Measurements from ENCODE around the gene ZNF79.
"Not testable (repeated sequence)": the region's sequence is repeated elsewhere in the genome, so short reads cannot be mapped to it uniquely, and the experiment has no call there.

The ZNF79 gene

DNA sequence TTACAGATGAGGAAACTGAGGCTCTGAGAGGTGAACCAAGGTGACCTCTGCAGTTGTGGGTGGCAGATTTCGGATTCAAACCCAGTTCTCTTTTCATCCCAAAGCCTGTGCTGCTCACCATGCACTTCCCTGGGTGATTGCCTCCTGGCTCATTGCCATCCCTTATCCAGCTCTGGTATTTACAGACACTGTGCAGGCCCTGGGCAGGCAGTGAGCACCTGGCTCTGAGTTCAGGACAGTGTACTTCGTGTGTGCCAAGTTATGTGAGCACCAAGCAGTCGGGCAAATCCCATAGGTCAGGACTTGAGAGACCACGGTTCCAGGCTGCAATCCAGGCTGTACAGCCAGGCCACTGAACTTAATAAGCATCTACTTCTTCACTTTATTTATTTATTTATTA lies 28.5 kb downstream of the ZNF79 start:
- DNase-seq (ENCODE audit: low read depth in 1 of 2, low spot score in 1 of 2), result no peak

DNA sequence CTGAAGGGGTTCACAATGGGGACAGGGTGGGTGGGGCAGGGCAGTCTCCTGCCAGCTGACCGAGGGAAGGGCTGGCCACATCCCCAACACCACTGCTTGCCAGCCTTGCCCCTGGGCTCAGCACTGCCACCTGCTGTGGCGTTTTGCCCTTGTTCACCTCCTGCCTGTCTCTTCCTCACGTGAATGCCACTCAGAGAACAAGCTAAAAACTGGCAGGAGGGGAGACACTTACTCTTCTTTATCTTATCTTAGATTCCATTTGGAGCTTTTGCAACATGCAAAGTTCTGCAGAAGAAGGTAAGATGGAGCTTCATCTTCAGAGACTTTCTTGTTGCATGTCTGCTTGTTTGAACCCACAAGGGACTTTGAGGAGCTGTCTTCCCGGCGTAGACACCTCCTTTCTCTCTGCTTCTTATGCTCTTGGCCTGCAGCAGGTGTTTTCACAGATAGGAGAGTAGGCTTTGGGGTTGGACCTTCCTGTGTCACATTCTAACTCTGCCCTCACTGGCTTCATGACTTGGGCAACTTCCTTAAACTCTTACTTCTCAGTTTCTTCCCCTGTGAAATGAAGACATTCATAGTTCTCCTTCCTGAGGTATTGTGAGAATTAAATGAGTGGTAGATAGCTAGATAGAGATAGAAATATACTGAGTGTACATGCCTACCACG lies 31.3 kb downstream of the ZNF79 start:
- no peak for DNase-seq (ENCODE audit: low read depth in 1 of 2, low spot score in 1 of 2)

DNA sequence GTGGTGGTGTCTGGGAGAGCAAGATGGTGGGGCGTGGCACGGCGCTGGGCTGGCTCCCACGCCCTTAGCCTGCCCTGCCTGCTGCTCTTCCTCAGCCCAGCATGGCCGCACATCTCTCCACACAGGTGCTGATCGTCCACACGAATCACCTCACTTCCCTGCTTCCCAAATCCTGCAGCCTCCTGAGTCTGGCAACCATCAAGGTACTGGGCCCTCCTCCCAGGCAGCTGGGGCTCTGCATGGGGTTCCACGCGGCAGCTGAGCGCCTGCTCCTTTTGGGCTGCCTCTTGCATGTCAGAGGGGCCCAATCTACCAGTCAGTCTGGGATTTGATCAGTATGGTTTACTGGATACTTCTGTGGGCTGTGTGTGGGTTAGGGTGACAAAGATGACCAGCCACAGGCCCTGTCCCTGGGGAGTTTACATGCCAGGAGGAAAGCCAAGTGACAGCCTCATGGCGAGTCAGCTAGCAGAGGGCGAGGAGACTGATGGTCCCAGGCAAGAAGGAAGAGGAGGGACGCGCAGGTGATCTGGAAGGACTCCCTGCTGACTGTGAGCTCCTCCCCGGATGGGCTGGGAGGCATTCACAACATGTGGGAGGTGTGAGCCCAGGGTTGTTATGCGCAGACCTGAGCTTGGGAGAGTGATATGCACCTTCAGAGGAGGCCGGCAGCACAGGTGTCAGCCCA lies 33.2 kb downstream of the ZNF79 start:
- no peak for DNase-seq (ENCODE audit: low read depth in 1 of 2, low spot score in 1 of 2)

DNA sequence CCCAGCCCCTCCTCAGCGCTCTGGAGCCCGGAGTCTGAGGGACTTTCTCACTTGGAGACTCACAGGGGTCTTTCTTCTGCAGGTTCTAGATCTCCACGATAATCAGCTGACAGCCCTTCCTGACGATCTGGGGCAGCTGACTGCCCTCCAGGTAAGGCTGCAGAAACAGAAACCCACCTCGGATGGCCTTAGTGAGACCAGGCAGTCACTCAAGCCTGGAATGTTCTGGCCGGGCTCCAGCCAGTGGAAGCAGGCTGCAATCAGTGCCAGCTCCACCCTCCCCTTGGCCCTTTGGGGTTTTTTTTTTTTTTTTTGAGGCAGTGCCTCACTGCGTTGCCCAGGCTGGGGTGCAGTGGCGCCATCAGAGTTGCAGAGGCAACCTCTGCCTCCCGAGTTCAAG lies 34.7 kb downstream of the ZNF79 start:
- DNase-seq (ENCODE audit: low read depth in 1 of 2, low spot score in 1 of 2), result no peak

DNA sequence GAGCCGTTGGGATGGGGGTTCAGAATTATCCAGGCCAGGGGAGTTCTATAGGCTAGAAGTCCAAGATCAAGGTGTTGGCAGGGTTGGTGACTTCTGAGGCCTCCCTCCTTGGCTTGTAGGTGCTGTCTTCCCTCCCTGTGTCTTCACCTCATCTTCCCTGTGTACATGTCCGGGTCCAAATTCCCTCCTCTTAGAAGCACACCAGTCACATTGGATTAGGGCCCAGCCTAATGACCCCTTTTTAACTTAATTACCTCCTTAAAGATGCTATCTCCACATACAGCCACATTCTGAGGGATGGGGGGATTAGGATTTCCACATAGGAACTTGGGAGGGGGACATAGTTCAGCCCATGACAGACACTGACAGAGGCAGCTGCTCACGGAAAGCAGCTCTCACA lies 39.2 kb downstream of the ZNF79 start:
- DNase-seq (ENCODE audit: low read depth in 1 of 2, low spot score in 1 of 2), result no peak

DNA sequence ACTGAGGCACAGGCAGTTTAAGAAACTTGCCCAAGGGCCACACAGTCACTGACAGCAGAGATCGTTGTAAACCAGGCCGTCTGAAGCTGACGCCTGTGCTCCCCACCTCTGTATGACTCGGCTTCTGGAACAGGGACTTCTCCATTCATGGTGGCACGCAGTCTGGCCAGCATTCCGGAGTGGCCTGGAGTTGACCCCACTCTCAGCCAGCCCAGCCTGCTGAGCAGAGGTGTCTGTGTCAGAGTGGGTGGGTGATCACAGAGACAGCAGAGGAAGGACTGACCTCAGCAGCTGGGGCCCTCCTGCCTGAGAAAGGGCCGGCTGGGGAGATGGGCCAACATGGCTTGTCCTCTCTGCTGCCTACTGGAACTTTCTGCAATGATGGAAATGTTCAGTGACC lies 39.7 kb downstream of the ZNF79 start:
- DNase-seq (ENCODE audit: low read depth in 1 of 2, low spot score in 1 of 2), result no peak

DNA sequence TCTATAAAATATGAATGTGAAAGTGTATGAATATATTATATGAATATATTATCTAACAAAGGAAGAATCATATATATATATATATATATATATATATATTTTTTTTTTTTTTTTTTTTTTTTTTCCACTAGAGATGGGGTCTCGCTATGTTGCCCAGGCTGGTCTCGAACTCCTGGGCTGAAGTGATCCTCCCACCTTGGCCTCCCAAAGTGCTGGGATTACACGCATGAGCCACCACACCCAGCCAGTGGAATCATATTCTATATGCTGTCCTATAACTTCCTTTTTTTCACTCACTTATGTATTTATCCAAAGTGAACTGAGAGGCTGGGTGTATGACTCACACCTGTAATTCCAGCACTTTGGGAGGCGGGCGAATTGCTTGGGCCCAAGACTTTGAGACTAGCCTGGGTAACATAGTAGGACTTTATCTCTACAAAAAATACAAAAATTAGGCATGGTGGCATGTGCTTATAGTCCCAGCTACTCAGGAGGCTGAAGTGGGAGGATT lies 42.3 kb downstream of the ZNF79 start:
- not testable (repeated sequence) for DNase-seq (ENCODE audit: low read depth in 1 of 2, low spot score in 1 of 2)

DNA sequence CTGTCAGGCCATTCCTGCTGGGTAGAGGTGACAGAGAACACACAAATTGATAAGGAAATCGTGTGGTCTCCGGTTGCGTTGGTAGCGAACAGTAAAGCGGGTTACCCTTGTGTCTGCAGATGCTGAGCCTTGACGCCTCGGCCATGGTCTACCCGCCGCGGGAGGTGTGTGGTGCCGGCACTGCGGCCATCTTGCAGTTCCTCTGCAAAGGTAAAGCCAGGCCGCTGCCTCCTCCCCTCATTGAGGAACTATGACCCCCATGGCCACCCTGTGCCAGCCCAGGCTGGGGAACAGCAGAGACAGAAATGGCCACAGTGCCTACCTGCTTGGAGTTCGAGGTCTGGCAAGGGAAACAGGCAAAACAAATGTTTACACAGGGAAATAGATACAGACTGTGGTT lies 43.4 kb downstream of the ZNF79 start:
- DNase-seq (ENCODE audit: low read depth in 1 of 2, low spot score in 1 of 2), result no peak

DNA sequence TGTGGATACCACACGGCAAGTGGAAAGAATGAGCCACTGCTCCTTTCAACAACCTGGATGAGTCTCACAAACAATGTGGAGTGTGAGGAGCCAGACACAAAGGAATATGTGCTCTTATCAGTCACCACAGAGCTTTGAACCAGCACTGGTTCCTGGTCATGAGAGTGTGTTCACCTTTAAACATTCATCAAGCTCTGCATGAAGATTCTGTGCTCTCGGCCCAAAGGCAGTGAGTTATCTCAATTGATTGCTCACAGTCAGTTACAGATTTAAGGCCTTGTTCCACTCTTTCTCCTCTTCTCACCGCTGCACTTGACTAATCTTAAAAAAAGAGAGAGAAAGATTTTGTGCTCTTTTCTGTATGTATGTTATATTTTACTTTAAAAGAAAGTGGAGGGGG lies 46.5 kb downstream of the ZNF79 start:
- DNase-seq (ENCODE audit: low read depth in 1 of 2, low spot score in 1 of 2), result no peak

DNA sequence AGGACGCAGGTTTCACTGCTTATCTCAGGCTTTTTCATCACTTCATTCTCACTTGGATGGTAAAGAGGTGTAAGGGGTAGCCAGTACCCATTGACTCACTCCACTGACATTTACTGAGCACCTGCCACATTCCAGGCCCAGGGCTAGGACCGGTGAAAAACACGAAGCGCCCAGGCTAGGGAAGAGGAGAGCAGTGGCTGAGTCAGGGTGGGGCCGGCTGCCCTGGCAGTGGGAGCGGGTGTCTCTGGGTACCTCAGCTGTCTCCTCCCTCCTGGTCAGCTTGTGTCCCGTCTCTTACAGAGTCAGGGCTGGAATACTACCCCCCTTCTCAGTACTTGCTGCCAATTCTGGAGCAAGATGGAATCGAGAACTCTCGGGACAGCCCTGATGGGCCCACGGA lies 49.3 kb downstream of the ZNF79 start:
- no peak for DNase-seq (ENCODE audit: low read depth in 1 of 2, low spot score in 1 of 2)

DNA sequence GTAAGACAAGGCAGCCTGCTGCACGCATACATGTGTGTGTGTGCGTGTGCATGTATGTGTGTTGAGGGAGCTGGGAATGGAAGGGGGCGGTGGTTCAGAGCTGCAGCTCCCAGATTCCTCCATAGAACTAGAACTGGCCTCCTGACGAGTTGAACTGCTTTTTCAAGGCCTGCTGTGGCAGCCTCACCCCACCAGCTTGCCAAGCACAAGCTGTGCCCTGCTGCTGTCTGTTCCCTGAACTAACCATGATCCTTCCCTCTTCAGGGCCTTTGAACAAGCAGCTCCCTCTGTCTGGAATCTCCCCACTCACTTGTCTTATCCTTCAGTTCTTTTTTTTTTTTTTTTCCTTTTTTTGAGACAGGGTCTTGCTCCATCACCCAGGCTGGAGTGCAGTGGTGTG lies 49.8 kb downstream of the ZNF79 start:
- DNase-seq (ENCODE audit: low read depth in 1 of 2, low spot score in 1 of 2), result no peak

DNA sequence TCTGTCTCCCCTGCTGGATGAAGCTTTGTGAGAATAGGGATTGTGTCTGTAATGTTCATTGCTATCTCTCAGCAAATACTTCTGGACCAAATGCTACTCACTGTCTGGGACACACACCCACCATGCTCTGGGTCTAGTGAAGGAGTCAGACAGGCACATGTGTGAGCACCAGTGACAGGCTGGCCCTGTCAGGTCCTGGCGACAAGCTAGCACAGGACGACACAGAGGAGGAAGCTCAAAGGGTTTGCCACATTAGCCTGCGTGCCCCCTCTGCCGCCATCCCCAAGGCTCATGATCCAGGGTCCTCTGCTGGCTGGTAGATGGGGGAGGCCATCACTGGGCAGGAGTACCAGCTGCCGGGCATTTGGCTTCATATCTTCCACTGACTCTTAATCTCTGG lies 50.4 kb downstream of the ZNF79 start:
- no peak for DNase-seq (ENCODE audit: low read depth in 1 of 2, low spot score in 1 of 2)

DNA sequence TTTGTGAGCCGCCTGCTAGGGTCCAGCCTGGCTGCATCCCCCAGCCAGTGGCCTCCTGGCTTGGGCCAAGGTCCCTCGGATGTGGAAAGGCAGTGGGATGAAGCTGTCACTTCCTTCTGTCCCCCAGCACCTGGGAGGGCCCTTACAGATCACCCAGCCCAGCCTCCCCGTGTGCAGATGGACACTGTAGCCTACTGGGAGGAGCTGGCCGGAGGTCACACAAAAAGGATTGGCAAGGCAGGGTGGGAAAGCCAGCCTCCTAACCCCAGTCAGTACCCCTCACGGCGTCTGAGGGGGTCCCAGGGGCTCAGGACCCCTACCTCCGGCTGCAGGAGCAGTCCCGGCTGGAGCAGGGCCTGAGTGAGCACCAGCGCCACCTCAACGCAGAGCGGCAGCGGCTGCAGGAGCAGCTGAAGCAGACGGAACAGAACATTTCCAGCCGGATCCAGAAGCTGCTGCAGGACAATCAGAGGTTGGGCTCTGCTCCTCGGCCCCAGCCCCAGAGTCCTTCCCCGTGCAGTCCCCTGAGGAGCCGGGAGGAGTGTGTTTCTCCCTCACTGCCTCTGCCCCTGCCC lies 55.4 kb downstream of the ZNF79 start:
- no peak for DNase-seq (ENCODE audit: low read depth in 1 of 2, low spot score in 1 of 2)

DNA sequence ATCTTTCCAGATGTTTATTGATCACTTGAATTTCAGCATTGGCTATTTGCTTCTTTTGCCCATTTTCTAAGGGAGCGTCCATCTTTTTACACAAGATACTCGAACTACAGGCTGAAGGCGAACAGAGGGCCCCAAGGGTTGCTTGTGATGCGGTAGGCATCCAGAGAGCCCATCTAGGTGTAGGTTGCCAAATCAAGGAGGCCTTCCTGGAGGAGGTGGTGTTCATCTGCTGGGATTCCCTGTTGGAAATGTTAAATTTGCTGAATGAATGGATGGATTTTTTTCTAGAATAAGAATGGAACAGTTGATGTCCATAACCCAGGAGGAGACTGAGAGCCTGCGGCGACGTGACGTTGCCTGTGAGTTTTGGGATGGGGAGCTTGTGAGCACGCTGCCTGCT lies 58.5 kb downstream of the ZNF79 start:
- DNase-seq (ENCODE audit: low read depth in 1 of 2, low spot score in 1 of 2), result no peak

DNA sequence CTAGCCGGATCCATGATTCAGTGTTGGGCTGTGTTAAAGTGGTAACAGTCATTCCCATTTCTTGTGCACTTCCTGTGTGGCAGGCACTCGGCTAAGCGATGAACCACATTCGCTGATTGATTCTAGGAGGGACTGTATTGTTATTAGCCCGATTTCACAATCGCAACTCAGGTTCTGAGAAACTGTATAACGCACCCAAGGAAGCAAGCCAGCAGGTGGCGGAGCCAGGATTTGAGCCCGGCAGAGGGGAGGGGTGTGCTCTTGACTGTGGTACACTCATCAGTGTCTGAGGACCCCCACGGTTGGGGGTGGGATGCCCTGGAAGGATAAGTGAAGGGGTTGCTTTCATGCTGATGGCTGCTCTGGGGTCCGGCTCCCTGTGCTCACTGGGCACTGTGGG lies 61.8 kb downstream of the ZNF79 start:
- DNase-seq (ENCODE audit: low read depth in 1 of 2, low spot score in 1 of 2), result no peak

DNA sequence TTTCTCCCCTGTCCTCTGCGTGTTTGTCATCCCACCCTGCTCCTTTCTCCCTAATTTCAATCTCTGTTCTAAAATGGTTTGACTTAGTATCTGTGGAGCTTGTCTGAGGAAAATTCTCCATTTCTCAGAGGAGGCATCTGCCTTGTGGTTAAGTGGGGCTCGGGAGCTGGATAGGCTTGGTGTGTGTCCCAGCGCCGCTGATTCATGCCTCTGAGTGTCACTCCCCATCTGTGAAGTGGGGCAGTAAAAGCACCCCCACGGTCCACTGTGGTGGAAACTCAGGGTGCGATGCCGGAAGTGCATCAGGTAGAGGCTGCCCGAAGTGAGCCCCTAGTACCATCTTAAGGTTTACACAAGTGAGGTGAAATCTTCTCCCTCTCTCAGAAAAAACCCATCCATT lies 64.8 kb downstream of the ZNF79 start:
- DNase-seq (ENCODE audit: low read depth in 1 of 2, low spot score in 1 of 2), result no peak

DNA sequence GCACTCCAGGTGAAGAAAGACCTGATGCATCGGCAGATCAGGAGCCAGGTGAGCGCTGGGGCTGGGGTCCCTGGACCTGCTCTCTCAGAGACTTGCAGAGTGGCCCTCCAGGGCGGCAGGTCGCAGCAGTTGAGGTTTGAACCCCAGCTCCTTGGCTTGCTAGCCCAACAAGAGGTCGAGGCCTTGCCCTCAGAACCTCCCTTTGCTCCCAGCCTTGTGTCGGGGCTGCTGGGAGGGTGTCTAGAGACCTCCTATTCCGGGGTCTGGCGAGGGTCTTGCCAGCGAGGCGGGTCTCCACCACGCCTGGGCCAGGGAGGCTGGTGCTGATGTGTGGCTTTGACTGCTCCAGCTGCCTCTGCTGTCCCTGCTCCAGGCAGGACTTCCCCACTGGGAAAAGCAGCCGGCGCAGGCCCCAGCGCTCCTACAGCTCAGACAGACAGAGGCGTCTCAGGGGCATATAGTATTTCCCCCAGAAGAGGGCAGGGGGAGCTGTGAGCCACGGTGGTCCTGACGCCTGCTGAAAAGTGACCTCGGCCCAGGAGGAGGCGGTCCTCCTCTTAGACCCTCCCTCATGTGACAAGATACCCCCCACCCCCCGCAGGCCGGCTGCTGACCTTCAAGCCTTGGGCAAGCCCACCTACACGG lies 65.4 kb downstream of the ZNF79 start:
- DNase-seq (ENCODE audit: low read depth in 1 of 2, low spot score in 1 of 2), result no peak

DNA sequence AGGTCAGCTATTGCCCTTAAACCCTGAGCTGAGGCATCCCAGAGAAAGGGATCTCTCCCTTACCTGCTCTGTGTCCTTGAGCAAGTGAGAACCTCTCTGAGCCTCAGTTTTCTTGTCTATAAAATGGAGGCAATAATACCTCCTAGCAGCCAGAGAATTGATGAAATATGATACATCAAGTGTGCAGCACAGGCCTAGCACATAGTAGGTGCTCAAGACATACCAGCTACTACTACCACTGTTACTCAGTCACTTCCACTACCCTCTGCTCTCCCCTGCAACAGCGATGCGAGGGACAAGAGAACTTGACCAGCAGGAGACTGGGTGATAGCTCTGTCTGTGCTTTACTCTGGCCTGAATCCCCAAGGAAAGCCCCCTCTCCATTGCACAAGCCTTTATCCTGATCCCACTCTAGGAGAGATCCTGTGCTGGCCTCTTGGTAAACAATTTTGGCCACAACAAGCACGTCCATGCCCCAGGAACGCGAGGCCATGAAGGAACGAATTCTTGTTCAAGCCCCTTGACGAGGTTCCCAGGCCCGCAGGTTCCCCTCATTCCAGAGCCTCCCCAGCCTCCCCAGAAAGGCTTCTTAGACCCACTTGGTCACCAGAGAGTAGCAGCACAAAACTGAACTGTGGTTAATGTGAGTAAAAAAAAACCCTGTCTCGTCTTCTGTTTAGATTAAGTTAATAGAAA lies 66.5 kb downstream of the ZNF79 start:
- no peak for DNase-seq (ENCODE audit: low read depth in 1 of 2, low spot score in 1 of 2)

DNA sequence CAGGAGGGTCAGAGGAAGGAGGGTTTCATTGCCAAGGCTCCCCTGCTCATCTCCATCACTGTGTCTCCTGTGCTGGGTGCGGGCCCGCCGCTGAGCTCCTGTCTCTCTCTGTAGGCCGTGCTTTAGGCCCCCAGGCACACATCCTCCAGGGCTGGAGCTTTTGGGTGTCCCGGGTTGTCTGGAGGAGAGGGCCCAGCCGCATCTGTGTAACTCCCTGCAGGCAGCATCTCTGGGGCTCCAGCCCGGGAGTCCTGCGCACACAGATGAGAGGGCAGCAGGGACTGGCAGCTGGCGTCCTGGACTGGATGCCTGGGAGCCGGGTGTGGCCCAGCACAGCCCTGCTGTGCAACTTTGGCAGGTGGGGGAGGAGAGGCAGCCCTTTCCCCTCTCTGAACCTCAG lies 67.3 kb downstream of the ZNF79 start:
- no peak for DNase-seq (ENCODE audit: low read depth in 1 of 2, low spot score in 1 of 2)

DNA sequence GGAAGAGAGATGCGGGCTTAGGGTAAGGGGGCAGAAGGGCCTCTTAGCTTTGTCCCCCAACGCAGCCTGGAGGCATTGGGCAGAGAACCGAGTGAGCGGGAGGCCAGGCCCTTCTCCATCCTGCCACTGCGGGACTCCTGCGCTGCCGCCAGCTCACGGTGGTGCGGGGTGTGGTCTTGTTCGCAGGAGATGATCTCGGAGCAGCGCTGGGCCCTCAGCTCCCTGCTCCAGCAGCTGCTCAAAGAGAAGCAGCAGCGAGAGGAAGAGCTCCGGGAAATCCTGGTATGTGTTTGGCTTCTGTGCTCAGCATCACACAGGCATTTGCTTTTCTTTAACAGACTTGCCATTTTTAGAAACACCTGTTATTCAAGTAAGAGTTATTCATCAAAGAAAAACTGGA lies 68.4 kb downstream of the ZNF79 start:
- DNase-seq (ENCODE audit: low read depth in 1 of 2, low spot score in 1 of 2), result no peak

DNA sequence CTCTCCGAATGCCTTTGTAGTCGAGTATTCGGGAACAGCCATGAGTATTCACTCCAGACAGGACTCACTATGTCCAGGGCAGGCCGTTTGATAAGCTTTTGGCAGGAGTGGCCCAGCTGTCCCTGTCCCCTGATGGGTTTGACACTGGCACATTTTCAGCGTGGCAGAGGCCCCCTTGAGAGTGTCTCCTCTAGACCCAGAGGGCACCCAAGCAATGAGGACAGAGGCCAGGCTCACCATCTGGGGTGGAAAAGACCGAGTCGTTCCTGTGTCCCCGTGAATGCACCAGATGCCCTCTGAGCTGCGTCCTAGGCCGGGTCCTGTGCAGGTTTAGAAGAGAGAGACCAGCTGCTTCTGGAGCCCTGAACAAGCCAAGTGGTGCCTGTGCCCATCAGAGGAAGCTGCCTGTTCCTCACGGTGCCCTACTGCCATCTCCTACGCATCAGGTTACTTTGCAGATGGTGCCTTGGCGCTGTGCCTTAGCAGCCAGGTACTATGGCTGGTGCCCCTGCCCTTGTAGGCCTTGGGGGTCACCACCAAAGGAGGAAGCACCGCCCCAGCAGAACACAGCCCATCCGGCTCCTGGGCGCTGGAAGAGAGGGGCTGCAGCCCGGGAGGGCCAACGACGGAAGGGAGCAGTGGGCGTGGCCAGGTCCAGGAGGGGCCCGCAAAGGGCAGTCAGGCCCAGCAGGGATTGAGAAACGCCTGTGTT lies 69.6 kb downstream of the ZNF79 start:
- DNase-seq (ENCODE audit: low read depth in 1 of 2, low spot score in 1 of 2), result no peak

Data from activated CD4-positive, alpha-beta T cell treated with anti-CD3 and anti-CD28 coated beads, Interleukin-2, amount 50 U/mL, for 24 hours (primary cell).